ENCODE data around the gene GOSR1.

Gene GOSR1

DNA sequence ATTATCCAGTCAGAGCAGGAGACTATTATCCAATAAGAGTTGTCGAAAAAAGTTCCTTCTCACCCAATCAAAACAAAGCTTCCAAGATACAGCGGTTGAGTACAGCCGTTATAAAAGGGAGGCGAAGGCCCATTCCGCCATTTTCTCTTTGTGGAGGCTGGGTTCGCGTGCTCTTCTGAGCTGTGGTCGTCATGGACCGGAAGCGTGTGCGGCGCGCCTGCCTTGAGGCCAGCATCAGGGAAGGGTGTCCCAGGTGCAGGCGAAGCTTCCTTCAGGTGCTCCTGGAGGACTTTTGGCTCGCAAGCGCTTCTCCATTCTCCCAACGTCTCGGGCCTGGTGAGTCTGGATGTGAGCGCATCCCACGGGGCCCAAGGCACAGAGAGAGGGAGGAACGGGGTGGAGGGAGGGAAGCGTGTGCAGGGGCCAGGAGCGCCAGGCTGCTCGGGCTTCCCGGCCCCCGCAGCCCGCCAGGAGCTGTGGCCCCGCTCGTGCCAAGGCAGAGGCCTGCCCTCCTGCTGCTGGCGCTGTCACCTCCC, 99.2 kb downstream of the GOSR1 start:
- no peak for DNase-seq
